ENCODE data around the gene NTNG2.

DNA sequence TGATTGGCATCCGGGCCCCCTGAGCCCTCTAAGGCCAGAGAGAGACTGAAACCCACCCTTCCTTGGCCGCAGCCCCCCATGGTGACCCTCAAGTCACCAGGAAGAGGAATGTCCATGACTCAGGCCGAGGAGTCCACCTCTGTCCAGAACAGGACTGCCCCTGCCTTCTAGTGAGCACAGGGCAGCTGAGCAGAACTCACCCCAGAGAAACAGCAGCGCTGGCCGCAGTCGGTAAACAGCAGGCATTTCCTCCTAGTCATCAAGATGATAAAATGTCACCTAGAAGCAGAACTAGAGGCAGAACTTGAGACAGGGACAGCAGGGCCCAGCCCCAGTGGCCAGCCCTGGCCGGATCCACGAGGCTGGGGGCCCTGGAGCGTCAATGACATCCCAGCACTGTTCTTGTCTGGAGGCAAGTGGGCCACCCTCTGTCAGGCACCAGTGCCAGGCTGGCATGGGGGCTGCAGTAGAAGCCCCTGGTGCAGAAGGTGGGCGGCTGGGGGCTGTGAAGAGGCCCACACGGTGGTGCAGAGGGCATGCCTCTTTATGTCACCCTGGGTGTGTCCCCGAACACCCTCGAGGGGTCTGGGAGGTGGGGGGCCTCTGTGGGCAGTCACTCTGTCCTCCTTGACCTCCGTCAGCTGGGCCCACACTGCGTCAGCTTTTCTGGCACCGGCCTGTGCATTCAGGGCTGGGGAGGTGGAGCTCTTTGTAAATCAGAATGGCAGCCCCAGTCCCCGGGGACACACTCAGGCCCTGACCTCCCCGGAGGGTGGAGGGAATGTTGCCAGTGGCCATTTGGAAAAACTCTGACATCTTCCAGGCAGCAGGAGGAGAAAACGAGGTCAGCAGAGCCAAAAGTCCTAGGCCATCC is 83.0 kb downstream of the NTNG2 start:
- no peak for TF ChIP-seq EZH2 (IDR thresholded peaks at IDR 0.05; ENCODE audit: borderline replicate concordance, low read length)
- no peak for TF ChIP-seq CTCF (IDR thresholded peaks at IDR 0.05; ENCODE audit: low read length)

Data from OCI-LY1 (cell line).